CD4-positive, alpha-beta T cell treated with Interleukin-4 for 4 hours (primary cell): ENCODE data around the gene TAS2R10.
"Not testable (repeated sequence)": the region's sequence is repeated elsewhere in the genome, so short reads cannot be mapped to it uniquely, and the experiment has no call there.

Experiments
- DNase-seq: peaks from one replicate; pipeline ENCODE4 v3.0.0-alpha.2; 2020

The TAS2R10 gene, protein sequence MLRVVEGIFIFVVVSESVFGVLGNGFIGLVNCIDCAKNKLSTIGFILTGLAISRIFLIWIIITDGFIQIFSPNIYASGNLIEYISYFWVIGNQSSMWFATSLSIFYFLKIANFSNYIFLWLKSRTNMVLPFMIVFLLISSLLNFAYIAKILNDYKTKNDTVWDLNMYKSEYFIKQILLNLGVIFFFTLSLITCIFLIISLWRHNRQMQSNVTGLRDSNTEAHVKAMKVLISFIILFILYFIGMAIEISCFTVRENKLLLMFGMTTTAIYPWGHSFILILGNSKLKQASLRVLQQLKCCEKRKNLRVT

GRCh38 chr12:10826258-10826657 lies at the start of gene TAS2R10:
Gene TAS2R10, minus strand, starts transcription at chr12:10826358. Its CDS starts 89 bp downstream, at chr12:10826269.
- no peak for DNase-seq

- DNase-seq = no peak
These were observed 47.2 kb upstream of the TAS2R10 start for GRCh38 chr12:10873378-10873777.

DNA sequence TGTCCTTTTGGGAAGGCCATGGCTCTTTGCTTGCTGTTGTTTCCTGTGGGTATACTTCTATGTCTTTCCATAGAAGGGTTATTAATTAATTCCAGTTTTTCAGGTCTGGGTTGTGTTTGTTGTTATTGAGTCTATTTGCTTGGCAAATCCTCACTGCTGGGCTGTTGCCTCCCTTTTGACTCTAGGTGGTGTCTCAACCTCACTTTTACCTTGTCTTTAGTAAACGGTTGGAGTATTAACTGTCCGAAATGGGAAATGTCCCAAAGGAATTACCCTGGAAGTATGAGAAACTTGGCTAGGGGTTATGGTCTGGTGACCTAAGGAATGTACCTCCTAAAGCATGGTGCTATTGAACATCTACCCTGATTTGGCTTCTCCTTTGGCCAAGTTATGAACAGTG lies 41.2 kb upstream of the TAS2R10 start:
- DNase-seq = no peak

DNA sequence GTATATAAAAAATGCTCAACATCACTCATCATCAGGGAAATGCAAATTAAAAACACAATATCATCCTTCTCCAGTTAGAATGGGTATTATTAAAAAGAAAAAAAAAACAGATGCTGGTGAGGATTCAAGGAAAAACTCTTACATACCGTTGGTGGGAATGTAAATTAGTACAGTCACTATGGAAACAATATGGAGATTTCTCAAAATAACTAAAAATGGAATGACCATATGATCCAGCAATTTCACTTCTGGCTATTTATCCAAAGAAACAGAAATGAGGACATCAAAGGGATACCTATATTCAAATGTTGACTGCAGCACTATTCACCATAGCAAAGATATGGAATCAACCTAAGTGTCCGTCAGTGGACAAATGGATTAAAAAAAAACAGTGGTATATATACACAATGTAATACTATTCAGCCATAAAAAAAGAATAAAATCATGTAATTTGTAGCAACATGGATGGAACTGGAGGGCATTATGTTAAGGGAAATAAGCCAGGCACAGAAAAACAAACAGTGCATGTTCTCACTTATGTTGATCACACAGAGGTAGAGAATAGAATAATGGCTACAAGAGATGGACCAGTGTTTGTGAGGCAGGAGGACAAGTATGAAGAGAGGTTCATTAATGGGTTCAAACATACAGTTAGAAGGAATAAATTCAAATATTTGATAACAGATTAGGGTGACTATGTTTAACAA lies 37.5 kb upstream of the TAS2R10 start:
- DNase-seq = no peak

DNA sequence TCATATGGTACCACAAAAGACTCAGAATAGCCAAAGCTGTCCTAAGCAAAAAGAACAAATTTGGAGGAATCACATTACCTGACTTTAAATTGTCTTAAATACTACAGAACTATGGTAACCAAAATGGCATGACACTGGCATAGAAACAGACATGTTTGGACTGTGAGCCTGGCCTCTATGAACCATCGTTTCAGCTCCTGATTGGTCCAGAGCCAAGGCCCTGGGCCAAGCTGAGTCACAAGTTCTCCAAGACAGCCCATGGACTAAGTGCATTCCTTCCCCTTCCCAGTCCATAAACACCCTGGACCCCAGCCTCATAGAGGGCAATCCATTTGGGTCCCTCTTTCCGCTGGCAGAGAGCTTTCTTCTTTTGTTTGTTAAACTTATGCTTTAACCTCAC lies 35.2 kb upstream of the TAS2R10 start:
- no peak for DNase-seq

GRCh38 chr12:10855807-10856206 lies 29.6 kb upstream of the TAS2R10 start:
- DNase-seq = no peak

GRCh38 chr12:10853776-10854175 lies 27.6 kb upstream of the TAS2R10 start:
- no peak for DNase-seq

- DNase-seq = no peak
These were observed 25.2 kb upstream of the TAS2R10 start for GRCh38 chr12:10851243-10851858.

- DNase-seq = peak; percentile 3
These were observed 23.3 kb upstream of the TAS2R10 start, which contains the start of gene PRR4 for GRCh38 chr12:10849425-10849878. Gene PRR4, minus strand, starts transcription at chr12:10849475. Its CDS starts 38 bp downstream, at chr12:10849437.

- DNase-seq = no peak
These were observed 21.6 kb upstream of the TAS2R10 start for GRCh38 chr12:10847744-10848143.

GRCh38 chr12:10842862-10843261 lies 16.7 kb upstream of the TAS2R10 start:
- DNase-seq = no peak

DNA sequence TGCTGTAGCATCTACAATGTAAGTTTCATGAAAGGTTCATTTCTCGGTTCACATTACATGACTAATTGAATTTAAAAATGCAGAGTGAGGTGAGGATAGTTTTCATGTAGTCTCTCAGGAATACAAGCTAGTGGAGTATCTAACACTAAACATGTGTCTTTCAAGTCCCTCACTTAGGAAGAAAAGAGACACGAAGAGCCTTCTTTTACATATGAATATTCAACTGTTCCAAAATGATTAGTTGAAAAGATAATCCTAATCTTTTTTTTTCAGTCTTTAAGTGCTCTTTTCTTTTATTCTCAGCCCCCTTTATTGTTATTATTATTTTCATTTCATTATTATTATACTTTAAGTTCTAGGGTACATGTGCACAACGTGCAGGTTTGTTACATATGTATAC lies 12.3 kb upstream of the TAS2R10 start:
- DNase-seq = no peak

DNA sequence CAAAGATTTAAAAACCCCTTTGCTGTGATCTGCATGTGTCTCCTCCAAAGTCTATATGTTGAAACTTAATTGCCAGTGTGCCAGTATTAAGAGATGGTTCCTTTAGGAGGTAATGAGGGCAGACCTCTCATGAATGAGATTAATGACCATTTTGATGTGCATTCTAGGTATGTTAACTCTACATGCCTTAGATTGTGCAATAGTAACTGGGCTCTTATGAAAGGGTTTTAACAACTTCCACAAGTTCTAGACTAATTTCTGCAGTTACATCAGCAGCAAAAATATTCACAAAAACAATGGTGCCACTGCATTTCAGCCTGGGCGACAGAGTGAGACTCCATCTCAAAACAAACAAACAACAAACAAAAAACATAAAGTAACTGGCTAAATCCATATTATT lies 3.8 kb upstream of the TAS2R10 start:
- no peak for DNase-seq

DNA sequence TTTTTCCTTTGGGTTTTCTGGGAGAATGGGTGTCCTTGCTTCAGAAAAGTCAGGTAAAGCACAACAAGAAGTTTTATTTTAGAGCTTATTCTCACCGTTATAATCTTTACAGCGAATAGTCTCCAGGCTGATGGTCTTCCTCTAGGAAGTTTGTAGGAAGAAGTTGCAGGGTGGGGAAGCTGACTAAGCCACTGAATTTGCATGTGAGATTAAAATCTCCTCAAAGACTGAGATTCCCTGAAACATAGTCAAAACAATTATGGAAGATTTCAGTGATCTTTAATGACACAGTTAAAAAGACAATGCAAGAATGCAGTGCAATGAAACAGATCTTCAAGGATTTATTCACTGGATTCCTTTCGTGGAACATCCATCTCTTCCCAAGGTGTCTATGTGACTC lies 1.2 kb downstream of the TAS2R10 start:
- DNase-seq = no peak

GRCh38 chr12:10811883-10812536 lies 14.1 kb downstream of the TAS2R10 start:
- DNase-seq = no peak

GRCh38 chr12:10810068-10810467 lies 16.1 kb downstream of the TAS2R10 start, which contains the start of gene TAS2R9:
Gene TAS2R9, minus strand, starts transcription at chr12:10810168. Its CDS starts 93 bp downstream, at chr12:10810075.
- no peak for DNase-seq

GRCh38 chr12:10807186-10807585 lies 19.0 kb downstream of the TAS2R10 start, which contains the start of gene TAS2R8:
Gene TAS2R8, minus strand, starts transcription at chr12:10807286. Its CDS starts 306 bp downstream, at chr12:10806980.
- DNase-seq = no peak

DNA sequence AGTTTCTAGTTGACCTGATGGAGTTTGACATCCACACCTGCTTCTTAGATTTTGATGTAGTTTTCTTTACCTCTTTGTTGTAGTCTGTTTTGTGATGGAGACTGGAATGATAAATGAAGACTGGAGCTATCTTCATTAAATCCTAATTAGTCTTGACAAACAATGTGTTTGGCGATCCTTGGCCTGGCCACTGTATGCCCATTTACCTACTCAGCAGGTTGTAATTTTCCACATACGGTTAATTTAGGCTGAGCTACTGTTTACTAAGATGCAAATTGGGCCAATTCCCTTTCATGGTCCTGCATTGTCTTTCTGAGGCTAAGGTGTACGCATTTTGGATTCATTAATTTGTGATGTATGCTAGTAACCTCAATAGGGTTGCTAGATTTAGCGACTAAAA lies 23.6 kb downstream of the TAS2R10 start, which contains the start of gene TAS2R7:
Gene TAS2R7, minus strand, starts transcription at position 41 of the 400 bp plus-strand sequence. CDS start 57 bp downstream, outside the sequence.
- DNase-seq = no peak

- no peak for DNase-seq
These were observed 24.4 kb downstream of the TAS2R10 start for GRCh38 chr12:10801741-10802140.

DNA sequence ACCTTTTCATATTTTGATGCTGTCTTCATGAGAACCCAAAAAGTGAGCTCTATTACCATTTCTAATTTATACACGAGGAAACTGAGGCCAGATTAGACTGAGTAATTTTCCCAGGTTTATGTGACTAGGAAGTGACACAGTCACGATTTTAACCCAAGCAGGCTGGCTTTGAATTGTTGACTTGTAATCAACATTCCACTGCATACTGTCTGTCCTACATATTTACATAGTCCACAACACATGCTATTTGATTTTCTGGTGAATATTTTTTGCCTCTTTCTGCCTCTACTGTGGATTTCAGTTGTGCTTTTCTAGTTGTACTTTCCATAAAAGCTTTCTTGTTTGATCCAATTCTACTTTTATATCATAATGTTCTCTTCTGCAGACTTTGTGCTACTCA lies 31.9 kb downstream of the TAS2R10 start:
- DNase-seq = no peak

GRCh38 chr12:10791769-10792168 lies 34.4 kb downstream of the TAS2R10 start:
- DNase-seq = not testable (repeated sequence)

DNA sequence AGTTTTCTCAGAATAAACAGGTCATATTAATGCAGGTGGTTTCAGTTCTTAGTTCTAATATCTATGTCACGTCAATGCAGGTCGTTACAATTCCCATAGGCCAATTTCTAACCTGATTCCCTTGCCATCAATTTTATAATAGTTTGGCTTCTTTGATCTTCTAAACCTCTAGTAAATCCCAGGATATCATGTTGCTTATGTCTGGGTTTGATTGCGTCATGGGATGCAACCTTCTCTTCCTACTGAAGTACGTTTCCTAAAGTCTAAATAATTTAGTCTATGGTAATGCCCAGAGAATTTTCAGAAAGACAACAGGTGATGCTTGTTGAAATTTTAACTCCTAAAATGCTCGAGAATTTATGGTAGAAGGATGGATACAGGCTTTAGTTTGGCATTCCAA lies 42.9 kb downstream of the TAS2R10 start:
- no peak for DNase-seq

GRCh38 chr12:10779103-10779502 lies 47.1 kb downstream of the TAS2R10 start:
- DNase-seq = no peak
